Measurements from ENCODE around the gene HSPA12A. TPM values are rescaled to one million over a fixed set of nuclear protein-coding genes. Genes with fewer than 3 reads are reported as not detected.

The HSPA12A gene
- total RNA-seq, 1 donor from 2014 or later = 7.9 TPM

- H3K4me2 ChIP-seq (ENCODE audit: low read length) = no peak overlapping the region
- no peaks in the 10 kb centered on the region for H3K4me1 ChIP-seq (ENCODE audit: insufficient read depth, low read length)
- no peak for FAIRE-seq
- DNase-seq (ENCODE audit: low read depth) = no peak
- Mint-ChIP-seq H3K4me3 (ENCODE audit: unreplicated experiment) (no peak overlapping the region), H3K36me3 (ENCODE audit: low read depth, unreplicated experiment) (no peaks in the 10 kb centered on the region), H3K9me3 (ENCODE audit: unreplicated experiment) (no peaks in the 10 kb centered on the region), H3K27ac (ENCODE audit: unreplicated experiment) (no peak overlapping the region), H3K27me3 (ENCODE audit: low read depth, unreplicated experiment) (peaks cover 27% of the 10 kb centered on the region), H3K4me1 (ENCODE audit: low read depth, unreplicated experiment) (no peaks in the 10 kb centered on the region)
- H3K79me2 ChIP-seq (ENCODE audit: insufficient read depth, low read length) = no peaks in the 10 kb centered on the region
- no peaks in the 10 kb centered on the region for H3K9me3 ChIP-seq (ENCODE audit: insufficient read depth, low read depth, low read length)
- H4K20me1 ChIP-seq (ENCODE audit: insufficient read depth, low read length) = no peaks in the 10 kb centered on the region
- TF ChIP-seq, protein P1, sequence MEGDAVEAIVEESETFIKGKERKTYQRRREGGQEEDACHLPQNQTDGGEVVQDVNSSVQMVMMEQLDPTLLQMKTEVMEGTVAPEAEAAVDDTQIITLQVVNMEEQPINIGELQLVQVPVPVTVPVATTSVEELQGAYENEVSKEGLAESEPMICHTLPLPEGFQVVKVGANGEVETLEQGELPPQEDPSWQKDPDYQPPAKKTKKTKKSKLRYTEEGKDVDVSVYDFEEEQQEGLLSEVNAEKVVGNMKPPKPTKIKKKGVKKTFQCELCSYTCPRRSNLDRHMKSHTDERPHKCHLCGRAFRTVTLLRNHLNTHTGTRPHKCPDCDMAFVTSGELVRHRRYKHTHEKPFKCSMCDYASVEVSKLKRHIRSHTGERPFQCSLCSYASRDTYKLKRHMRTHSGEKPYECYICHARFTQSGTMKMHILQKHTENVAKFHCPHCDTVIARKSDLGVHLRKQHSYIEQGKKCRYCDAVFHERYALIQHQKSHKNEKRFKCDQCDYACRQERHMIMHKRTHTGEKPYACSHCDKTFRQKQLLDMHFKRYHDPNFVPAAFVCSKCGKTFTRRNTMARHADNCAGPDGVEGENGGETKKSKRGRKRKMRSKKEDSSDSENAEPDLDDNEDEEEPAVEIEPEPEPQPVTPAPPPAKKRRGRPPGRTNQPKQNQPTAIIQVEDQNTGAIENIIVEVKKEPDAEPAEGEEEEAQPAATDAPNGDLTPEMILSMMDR (IDR thresholded peaks at IDR 0.05; ENCODE audit: insufficient read depth, low read depth, low read length) = no peak
- no peak for TF ChIP-seq EZH2 (IDR thresholded peaks at IDR 0.05; ENCODE audit: insufficient read depth, low read length)
- H3K27ac ChIP-seq (ENCODE audit: low read depth, low read length) = no peak overlapping the region
- no peak overlapping the region for H3K9ac ChIP-seq (ENCODE audit: low read length)
- no peaks in the 10 kb centered on the region for H3K36me3 ChIP-seq (ENCODE audit: insufficient read depth, low read length)
- peaks cover 2% of the 10 kb centered on the region for H3K27me3 ChIP-seq (ENCODE audit: insufficient read depth, low read length)
- no peak overlapping the region for H3K4me3 ChIP-seq (ENCODE audit: insufficient read depth, low read depth, low read length)
- H2AFZ ChIP-seq (ENCODE audit: low read depth, low read length) = no peak overlapping the region
These were observed 108.0 kb downstream of the HSPA12A start for GRCh38 chr10:116634126-116634975.

- Mint-ChIP-seq H3K4me3 (ENCODE audit: unreplicated experiment) (no peak overlapping the region), H3K9me3 (ENCODE audit: unreplicated experiment) (no peaks in the 10 kb centered on the region), H3K4me1 (ENCODE audit: low read depth, unreplicated experiment) (no peaks in the 10 kb centered on the region), H3K36me3 (ENCODE audit: low read depth, unreplicated experiment) (no peaks in the 10 kb centered on the region), H3K27me3 (ENCODE audit: low read depth, unreplicated experiment) (peaks cover 35% of the 10 kb centered on the region), H3K27ac (ENCODE audit: unreplicated experiment) (no peak overlapping the region)
- Histone ChIP-seq H3K9ac (ENCODE audit: low read length) (no peak overlapping the region), H3K36me3 (ENCODE audit: insufficient read depth, low read length) (no peaks in the 10 kb centered on the region), H3K4me2 (ENCODE audit: low read length) (no peak overlapping the region), H3K4me1 (ENCODE audit: insufficient read depth, low read length) (no peaks in the 10 kb centered on the region), H3K9me3 (ENCODE audit: insufficient read depth, low read depth, low read length) (no peaks in the 10 kb centered on the region), H4K20me1 (ENCODE audit: insufficient read depth, low read length) (no peaks in the 10 kb centered on the region), H3K27me3 (ENCODE audit: insufficient read depth, low read length) (peaks cover 2% of the 10 kb centered on the region), H3K79me2 (ENCODE audit: insufficient read depth, low read length) (no peaks in the 10 kb centered on the region), H3K4me3 (ENCODE audit: insufficient read depth, low read depth, low read length) (no peak overlapping the region), H3K27ac (ENCODE audit: low read depth, low read length) (no peak overlapping the region), H2AFZ (ENCODE audit: low read depth, low read length) (no peak overlapping the region)
- no peak for FAIRE-seq
- no peak for DNase-seq (ENCODE audit: low read depth)
- TF ChIP-seq, protein P1 (IDR thresholded peaks at IDR 0.05; ENCODE audit: insufficient read depth, low read depth, low read length) = no peak
- TF ChIP-seq EZH2 (IDR thresholded peaks at IDR 0.05; ENCODE audit: insufficient read depth, low read length) = no peak
These were observed 109.2 kb downstream of the HSPA12A start for GRCh38 chr10:116633216-116633600.
